Measurements from ENCODE around the gene SETBP1.

DNA sequence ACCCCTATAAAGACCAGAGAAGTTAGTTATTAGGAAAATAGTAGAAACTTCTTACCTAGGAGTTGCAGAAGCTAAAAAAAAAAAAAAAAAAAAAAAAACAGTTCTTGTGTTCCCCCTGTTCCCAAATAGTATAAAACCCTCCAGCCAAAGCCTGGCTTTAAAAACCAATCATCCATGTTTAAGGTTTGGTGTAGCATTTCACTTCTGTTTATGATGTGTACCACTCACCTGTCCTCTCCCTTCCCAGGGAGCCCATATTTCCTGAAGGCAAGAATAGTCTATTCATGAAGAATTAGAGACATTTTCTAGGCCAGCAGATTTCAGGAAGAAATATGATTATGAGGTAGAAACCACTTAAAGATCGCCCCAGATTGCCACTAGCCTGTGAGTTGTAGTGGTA lies 273.6 kb downstream of the SETBP1 start:
- TF ChIP-seq ZNF619 (CRISPR knock-in tag; IDR thresholded peaks at IDR 0.05): no peak
- no peak for TF ChIP-seq NFE2L2 (IDR thresholded peaks at IDR 0.05; ENCODE audit: low read length)
- no peak for TF ChIP-seq HOXA7 (CRISPR knock-in tag; IDR thresholded peaks at IDR 0.05)
